HG03103 (cell line): Measurements from ENCODE around the gene ADAMTS4.
A peak's percentile ranks its signal among the peaks of the same experiment; 100 is the strongest.

Experiments used
- ATAC-seq: cut with Tn5 transposase; IDR thresholded peaks from one replicate; pipeline ENCODE4 v1.9.1; 2021; ENCODE audit warnings: low read depth; ENCODE audit not compliant: unreplicated experiment

Gene ADAMTS4

DNA sequence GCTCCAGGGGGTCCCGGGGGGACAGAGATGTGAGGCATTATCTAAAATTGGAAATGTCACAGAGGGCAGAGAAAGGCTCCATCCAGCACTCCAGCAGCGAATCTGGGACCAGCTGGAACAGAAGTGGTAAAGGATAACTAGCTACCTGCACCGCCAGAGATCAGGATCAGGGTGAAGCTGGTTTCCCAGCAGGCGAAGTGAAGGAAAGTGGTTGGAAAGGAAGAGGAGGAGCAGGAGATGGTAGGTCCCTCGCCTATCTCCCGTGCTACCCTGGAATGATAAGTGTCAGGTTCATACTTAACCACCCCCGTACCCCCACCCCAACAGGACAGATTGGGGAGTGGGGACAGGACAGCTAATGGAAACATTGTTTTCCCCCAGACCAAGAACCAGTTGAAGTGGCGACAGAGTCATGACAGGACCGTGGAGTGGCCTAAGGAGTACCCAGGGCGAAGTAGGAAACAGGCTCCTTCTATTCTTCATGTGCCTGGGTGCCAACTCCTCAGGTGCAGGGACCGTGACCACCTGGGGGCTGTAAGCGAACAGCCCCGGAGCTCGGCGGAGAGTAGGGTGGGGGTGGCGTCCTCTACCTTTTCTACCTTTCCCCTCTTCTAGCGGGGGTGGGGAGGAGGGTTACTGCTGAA lies 22.3 kb downstream of the ADAMTS4 start:
- no peak for ATAC-seq

DNA sequence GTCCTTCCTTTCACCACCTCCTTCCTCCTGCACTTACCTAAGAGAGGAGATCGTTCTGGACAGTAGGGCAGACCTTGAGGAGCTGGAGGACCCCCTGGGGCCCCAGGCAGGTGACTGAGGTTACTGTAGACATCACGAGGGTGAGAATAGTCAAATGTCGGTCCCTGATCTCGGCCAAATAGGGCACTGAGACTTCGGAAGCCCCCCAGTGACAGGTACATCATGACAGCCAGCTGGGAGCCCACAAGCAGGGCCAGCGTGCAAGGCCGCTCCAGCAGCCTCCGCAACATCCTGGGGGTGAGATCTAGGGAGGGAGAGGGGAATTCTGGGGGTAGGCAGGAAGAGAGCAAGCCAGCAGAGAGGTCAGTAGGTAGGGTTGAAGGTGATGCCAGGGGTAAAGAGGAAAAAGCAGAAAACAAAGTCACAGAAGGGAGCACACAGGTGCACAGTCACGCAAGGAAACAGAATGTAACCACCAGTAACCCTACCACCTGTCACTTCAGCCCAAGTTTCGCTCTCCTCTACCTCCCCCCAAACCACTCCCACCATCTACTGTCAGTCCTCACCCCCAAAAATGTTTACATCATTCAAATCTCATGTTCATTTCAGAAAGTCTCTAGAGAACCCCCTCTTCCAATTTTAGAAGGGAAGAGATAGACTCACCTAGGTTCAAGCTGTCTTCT lies 22.9 kb downstream of the ADAMTS4 start:
- ATAC-seq, result no peak

DNA sequence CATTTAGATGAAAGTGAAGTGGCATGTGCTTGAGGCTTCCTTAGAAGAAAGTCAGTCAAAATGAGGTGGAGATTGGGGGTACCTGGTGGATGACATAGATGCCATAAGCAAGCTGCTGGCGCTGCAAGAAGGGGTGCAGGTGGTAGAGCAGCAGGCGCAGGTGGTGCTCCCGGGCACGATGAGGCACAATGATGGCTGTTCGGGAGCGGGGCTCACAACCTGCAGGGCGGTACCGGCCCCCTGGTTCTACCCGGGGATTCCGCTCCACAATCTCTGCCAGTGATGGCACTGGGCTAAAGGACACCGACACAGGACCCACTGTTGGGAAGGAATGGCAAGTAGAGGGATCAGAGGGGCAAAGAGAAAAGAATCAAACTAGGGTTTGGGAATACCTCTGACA lies 23.9 kb downstream of the ADAMTS4 start:
- ATAC-seq, result no peak

DNA sequence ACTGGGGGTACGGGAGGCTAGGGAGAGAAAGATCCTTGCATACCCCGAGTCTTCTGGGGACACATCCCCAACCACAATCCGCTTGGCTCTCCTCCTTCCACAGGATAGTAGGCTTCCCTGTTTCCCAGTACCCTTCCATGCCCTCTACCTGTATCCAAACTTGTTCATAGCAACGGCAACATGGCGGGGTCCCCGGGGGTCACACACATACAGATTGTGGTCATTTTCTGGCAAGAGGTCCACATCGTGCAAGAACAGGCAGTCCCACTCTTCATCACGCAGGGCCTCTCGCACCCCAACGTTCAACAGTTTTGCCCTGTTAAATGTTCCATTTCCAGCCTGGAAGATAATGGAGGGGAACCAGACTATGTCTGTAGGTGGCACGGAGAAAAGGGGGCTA lies 25.1 kb downstream of the ADAMTS4 start:
- no peak for ATAC-seq

DNA sequence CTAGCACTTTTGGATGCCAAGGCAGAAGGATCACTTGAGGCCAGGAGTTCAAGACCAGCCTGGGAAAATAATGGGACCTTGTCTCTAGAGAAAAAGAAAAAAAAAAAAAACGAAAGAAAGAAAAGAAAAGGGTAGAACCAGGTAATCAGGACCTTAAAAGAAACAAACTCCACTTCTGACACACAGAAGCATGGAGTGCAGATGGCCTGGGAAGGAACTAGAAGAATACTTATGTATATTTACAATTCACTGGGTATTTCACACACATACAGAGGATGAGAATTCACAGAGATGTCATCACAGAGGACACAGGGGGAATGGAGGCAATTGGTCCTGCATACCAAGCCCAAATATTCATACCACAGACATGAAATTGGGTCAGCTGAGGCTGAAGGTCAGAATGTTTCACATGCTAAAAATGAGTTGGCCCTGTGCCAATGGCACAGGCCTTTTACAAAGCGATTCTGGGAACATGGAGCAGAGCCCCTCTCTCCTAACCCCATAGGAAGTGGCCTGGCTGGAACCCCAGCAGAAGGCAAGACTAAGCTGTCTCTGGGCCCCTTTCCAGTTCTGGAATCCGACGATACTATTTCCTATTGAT lies 26.0 kb downstream of the ADAMTS4 start:
- ATAC-seq, result no peak

DNA sequence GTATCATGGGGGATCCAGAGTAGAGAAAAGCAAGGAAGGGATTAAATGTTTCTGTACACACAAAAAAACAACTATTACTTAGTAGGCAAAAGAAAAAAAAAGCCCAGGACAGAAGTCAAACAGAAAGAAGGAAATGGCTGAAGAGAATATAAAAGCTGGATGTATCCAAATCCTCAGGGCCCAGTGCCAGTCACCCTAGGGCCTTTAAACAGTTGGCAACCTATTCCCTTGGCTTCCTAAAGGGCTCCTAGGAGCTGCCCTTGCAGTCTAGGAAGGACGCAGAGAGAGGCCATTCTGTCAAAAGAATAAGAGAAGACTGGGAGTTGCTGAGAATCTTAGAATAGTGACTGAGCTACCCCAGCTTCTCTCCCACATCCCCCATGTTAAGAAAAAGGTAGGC lies 26.5 kb downstream of the ADAMTS4 start:
- ATAC-seq, result no peak

DNA sequence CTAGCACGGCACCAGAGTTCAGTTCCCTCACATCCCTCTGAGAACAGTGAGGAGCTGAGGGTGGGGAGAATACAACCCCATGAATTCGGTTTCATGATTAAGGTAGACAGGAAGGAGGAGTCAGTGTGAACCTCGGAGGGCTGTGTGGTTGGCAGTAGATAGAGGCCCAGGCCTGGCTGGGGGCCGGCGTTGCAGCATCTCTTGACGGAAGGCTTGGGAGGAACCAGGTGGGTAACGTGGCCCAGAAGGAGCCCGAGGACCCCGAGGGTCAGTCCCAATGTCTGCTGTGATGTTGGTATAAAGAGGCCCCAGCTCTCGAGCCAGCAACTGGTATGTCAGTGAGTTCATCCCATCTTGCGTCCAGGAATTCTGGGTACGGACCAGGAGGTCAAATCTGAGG lies 27.2 kb downstream of the ADAMTS4 start:
- no peak for ATAC-seq

DNA sequence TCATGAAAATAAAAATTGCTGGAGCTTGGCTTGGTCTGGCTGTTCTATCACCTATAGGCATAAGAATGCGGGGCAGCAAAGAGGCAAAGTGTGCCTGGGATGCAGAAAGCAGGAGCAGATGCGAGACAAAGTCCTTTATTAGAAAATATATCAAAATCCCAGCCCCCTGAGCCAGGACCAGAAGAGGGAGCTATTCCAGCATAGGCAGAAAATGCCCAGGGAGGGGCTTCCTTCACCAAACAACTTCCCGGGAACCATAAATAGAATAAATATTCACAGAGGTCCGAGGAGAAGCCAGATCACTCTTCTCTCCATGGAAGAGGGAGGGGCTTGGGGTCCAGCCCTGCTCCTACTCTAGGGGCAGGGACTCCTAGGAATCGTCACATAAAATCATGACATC lies 27.7 kb downstream of the ADAMTS4 start:
- no peak for ATAC-seq

DNA sequence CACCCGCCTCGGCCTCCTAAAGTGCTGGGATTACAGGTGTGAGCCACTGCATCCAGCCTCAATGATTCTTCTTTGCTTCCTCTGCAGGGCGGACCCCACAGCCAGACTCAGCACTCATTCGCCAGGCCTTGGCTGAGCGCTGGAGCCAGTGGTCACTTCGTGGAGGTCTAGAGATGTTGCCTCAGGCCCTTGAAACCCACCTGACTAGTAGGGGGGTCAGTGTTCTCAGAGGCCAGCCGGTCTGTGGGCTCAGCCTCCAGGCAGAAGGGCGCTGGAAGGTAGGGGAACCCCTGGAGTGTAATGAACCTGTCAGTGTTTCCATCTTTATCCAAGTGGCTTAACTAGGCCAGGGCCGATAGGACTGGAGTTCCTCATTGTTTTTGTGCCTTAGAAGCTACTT lies 29.9 kb downstream of the ADAMTS4 start:
- no peak for ATAC-seq

DNA sequence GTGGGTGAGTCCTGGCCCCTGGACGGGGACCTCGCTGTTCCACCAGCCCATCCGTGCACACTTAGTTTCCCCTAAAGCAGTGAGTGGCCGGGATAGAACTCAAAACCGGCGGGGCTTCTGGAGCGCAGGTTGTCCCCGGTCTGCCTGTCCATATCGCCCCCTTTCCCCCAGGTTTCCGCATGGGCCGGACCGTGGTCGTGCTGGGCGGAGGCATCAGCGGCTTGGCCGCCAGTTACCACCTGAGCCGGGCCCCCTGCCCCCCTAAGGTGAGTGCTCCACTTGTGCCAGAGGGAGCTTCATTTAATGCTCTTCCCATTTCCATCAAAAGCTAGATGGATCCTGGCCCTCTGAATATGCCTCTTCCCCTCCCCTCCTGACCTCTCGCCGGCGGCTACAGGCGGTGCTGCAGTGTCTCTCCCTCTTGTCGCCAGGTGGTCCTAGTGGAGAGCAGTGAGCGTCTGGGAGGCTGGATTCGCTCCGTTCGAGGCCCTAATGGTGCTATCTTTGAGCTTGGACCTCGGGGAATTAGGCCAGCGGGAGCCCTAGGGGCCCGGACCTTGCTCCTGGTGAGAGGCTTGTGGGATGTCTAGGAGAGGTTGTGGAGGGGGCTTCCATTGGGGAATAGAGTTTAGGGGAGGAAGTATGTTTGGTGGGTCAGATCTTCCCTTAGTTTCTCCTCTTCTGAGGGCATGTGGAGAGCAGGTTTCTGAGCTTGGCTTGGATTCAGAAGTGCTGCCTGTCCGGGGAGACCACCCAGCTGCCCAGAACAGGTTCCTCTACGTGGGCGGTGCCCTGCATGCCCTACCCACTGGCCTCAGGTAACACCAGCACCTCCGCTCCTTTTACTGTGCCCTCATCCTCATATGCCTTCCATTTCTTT lies 31.9 kb downstream of the ADAMTS4 start:
- no peak for ATAC-seq

DNA sequence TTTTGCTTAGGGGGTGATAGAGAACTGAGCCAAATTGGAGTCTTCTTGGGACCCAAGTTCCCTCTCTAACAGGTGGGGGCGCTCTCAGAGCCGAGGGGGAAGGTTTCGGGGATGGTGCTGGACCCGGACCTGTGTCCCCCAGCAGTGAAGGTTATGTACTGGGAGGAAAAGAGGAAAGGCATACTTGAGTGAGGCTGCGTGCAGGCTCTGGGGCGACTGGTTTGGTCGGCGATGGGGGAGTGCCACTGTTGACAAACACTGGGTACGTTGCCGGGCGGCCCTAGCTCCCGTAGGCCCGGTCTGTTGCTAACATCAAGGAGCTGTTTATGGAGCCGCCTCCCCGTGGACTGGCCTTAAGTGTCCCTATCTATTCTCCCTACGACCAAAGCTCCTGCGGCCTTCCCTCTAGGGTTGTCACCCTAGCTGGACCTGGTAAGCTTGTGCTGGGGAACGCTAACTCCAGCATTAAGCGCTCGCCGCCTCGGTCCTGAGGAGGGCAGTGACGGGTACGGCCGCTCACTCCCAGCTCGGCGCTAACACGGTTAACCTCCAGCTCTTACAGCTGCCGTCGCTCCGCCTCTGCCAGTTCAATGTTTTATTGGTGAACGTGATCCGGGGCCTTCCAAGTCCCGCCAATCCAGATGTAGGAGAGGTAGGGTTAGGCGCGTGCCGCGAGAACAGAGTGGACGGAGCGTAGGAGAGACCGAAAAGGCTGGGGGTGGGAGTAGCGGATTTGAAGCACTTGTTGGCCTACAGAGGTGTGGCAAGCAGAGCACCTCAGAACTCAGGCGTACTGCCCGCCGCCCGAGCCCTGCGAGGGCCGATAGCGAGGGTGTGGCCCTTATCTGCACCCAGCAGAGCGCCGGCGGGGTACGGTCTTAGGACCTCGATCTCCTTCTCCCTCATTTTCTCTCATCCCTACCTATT lies 32.8 kb downstream of the ADAMTS4 start, which contains the start of gene PPOX:
PPOX (plus strand) TSS at position 685 of the 927 bp plus-strand sequence. CDS start 422 bp downstream, outside the sequence.
- peak; percentile 93 for ATAC-seq

DNA sequence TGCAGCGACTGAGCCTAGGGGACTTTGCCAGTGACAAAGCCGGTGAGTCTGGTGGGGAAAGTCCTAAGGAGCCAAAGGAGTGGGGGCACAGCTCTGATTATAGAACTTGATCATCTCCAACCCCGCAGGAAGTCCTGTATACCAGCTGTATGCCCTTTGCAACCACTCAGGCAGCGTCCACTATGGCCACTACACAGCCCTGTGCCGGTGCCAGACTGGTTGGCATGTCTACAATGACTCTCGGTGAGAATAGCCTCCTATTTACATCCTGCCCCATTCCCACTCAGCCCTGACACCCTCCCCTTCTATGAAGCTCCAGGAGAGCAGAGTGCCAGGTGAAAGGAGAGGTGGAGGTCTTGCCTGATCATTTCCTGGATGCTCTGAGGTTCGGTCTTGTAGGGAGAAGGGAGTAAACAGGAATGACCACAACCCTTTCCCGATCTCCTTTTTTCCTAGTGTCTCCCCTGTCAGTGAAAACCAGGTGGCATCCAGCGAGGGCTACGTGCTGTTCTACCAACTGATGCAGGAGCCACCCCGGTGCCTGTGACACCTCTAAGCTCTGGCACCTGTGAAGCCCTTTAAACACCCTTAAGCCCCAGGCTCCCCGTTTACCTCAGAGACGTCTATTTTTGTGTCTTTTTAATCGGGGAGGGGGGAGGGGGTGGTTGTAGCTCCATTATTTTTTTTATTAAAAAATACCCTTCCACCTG lies 33.8 kb downstream of the ADAMTS4 start:
- no peak for ATAC-seq

DNA sequence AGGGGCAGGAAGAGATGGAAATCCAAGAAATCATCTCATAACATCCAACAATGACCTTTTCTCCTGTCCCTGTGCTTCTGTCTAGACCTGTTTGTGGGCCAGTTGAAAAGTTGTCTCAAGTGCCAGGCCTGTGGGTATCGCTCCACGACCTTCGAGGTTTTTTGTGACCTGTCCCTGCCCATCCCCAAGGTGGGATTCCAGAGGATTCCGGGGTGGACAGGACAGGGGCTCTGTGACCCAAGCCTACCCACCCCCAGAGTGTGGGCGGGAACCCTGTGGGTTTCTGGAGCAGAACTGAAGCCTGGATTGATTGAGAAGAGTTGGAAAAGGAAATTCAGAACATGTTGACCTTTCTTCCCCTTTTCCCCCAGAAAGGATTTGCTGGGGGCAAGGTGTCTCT lies 35.1 kb downstream of the ADAMTS4 start:
- ATAC-seq, result no peak

DNA sequence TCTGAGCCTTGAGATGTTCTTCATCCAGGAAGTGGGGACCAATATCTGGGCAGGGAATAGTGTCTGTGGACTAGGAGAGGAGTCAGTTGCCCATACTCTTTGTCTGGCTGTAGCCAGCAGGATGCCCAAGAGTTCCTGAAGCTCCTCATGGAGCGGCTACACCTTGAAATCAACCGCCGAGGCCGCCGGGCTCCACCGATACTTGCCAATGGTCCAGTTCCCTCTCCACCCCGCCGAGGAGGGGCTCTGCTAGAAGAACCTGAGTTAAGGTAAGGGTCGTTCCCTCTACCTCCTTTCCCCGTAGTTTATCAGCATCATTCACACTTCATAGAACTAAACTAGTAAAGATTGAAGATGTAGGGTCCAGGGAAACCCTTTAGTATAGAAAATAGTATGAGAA lies 36.0 kb downstream of the ADAMTS4 start:
- ATAC-seq, result no peak

DNA sequence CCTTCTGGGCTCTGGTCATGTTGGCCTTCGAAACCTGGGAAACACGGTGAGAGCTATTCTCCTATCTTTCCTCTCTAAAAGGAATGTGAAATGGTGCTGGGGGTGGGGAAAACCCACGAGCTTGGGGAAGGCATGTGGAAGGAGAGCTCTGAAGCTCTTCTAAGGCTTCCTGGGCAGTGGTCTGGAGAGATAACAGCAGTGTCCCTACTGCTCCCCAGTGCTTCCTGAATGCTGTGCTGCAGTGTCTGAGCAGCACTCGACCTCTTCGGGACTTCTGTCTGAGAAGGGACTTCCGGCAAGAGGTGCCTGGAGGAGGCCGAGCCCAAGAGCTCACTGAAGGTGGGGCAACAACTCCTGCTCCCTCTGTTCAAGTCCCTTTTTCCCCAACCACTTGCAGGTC lies 36.8 kb downstream of the ADAMTS4 start:
- no peak for ATAC-seq

DNA sequence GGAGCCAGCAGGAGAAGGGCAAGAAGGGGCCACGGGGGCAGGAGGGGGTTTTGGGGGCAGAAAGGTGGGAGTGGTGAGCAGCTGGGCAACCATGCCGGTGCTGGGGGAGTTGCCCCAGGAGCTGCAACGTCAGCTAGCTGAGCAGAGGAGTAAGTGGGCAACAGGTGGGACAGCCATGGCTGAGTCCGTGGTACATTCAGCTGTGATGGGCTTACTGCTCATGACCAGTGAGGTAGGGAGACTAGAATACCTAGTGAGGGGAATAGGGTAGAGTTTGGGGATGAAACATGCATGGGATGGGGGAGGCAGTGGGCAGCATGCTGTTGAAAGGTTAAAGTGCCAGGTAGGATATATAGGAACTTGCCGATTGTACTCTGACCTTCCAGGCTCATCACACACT lies 37.2 kb downstream of the ADAMTS4 start:
- no peak for ATAC-seq

DNA sequence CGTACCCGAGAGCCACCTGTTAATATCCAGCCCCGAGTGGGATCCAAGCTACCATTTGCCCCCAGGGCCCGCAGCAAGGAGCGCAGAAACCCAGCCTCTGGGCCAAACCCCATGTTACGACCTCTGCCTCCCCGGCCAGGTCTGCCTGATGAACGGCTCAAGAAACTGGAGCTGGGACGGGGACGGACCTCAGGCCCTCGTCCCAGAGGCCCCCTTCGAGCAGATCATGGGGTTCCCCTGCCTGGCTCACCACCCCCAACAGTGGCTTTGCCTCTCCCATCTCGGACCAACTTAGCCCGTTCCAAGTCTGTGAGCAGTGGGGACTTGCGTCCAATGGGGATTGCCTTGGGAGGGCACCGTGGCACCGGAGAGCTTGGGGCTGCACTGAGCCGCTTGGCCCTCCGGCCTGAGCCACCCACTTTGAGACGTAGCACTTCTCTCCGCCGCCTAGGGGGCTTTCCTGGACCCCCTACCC lies 38.1 kb downstream of the ADAMTS4 start:
- no peak for ATAC-seq

DNA sequence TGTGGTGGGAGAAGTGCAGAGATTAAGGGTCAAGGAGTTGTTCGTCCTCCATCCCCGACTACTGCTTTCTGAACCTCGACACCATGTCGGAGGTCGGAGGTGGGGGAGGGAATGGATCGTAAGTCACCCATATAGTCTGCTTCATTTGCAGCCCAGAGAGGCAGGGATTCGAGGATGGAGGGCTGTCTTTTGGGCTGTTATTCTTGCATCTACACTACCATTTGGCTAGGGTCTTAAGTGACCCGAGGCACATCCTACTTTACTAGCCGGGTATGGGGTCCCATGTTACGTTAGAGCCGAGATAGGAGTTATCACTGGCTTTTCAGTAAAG lies 39.0 kb downstream of the ADAMTS4 start:
- ATAC-seq, result no peak
